K562 (cell line): ENCODE measurements around the gene PRMT5. TPM values are rescaled to one million over a fixed set of nuclear protein-coding genes. Genes with fewer than 3 reads are reported as not detected.

Source experiments
- ATAC-seq: fragments of 200-7000 bp; cut with Tn5 transposase; 3 replicates; pipeline ENCODE4 v1.9.1; 2020; ENCODE audit warnings: moderate library complexity
- BruUV-seq: library from RNA; stranded (reverse); fragments of 400-500 nt; replicated peaks from 2 replicates; lab custom pipeline; 2021; lab: Mats Ljungman, UMichigan
- CTCF ChIA-PET: fragments of 300-600 bp; formaldehyde crosslinking; extraction: SDS; loops from one replicate; lab custom pipeline; 2021; ENCODE audit warnings: low intra/inter-chr PET ratio; lab: Yijun Ruan, JAX
- POLR2A ChIA-PET: fragments of 300-600, 350-650 bp; sonication (Branson Sonifier 250); formaldehyde crosslinking; extraction: SDS; loops from one replicate; lab custom pipeline; 2021; ENCODE audit warnings: antibody characterized with exemption, inconsistent platforms; lab: Yijun Ruan, JAX
- DNase-seq, 4 experiments: peaks; one replicate each; pipeline versions ENCODE4 v3.0.0 to v3.0.0-alpha.2; 2011 to 2018; ENCODE audit warnings: low spot score in 3 of 4, mixed read lengths in 3 of 4; ENCODE audit errors: extremely low read depth in 1 of 4
- FAIRE-seq: peaks from 2 replicates; lab custom pipeline; 2011; peaks lifted over from hg19 to GRCh38; lab: Jason Lieb, UNC
- H2AFZ ChIP-seq: 2 replicates; pipeline ENCODE4 v1.6.0; 2011; ENCODE audit warnings: low read depth, low read length, control low read depth, inconsistent platforms
- H3K27ac ChIP-seq: fragments of 200-600 bp; 3 replicates; pipeline ENCODE4 v1.8.0; 2011; ENCODE audit warnings: low read depth, mild to moderate bottlenecking, control low read depth, inconsistent platforms, low read length, moderate library complexity, mixed read lengths; ENCODE audit errors: extremely low read depth
- H3K27me3 ChIP-seq, 2 experiments: fragments of 300-600 bp in 1 of 2; 2 replicates in 1 of 2; 3 replicates in 1 of 2; pipeline versions ENCODE4 v1.6.0 to v1.8.0; 2011; ENCODE audit warnings: inconsistent platforms in 2 of 2, low read length in 2 of 2, mild to moderate bottlenecking in 1 of 2, mixed read lengths in 1 of 2, moderate library complexity in 1 of 2; ENCODE audit not compliant: control insufficient read depth in 2 of 2, insufficient read depth in 2 of 2
- H3K36me3 ChIP-seq: fragments of 300-600 bp; 3 replicates; pipeline ENCODE4 v1.8.0; 2011; ENCODE audit warnings: mild to moderate bottlenecking, low read length, inconsistent platforms; ENCODE audit not compliant: control insufficient read depth, insufficient read depth
- H3K4me1 ChIP-seq, 2 experiments: fragments of 200-600 bp in 1 of 2; replicated peaks in 1 of 2; 2 replicates in 1 of 2; 3 replicates in 1 of 2; pipeline versions ENCODE4 v1.5.1 to v1.8.0; 2011; ENCODE audit warnings: inconsistent platforms in 2 of 2, low read length in 2 of 2, mild to moderate bottlenecking in 1 of 2, mixed read lengths in 1 of 2, moderate library complexity in 1 of 2; ENCODE audit not compliant: control insufficient read depth in 2 of 2, insufficient read depth in 2 of 2
- H3K4me2 ChIP-seq: 2 replicates; pipeline ENCODE4 v1.6.1; 2011; ENCODE audit warnings: low read length, control low read depth, inconsistent platforms, mixed read lengths; ENCODE audit not compliant: insufficient read depth
- H3K4me3 ChIP-seq: fragments of 200-600 bp; sonication (generic), shearing (Covaris generic); 2 replicates; pipeline ENCODE4 v1.5.1; 2016; ENCODE audit warnings: control low read depth, inconsistent platforms
- H3K79me2 ChIP-seq: fragments of 200-600 bp; 3 replicates; pipeline ENCODE4 v1.8.0; 2011; ENCODE audit warnings: low read length, inconsistent platforms; ENCODE audit not compliant: control insufficient read depth, insufficient read depth
- H3K9ac ChIP-seq, 2 experiments: 2 replicates each; pipeline versions ENCODE4 v1.6.0 to v1.6.1; 2011; ENCODE audit warnings: low read depth in 2 of 2, low read length in 2 of 2, control low read depth in 1 of 2, inconsistent platforms in 1 of 2, mild to moderate bottlenecking in 1 of 2, mixed read lengths in 1 of 2; ENCODE audit not compliant: insufficient read depth in 1 of 2
- H3K9me1 ChIP-seq: one replicate; pipeline ENCODE4 v1.6.0; 2011; ENCODE audit warnings: inconsistent platforms, mild to moderate bottlenecking, low read length, moderate library complexity; ENCODE audit not compliant: control insufficient read depth, insufficient read depth
- H3K9me3 ChIP-seq: replicated peaks from 2 replicates; pipeline ENCODE4 v1.5.1; 2011; ENCODE audit warnings: low read depth, low read length, inconsistent platforms; ENCODE audit not compliant: control insufficient read depth, insufficient read depth
- H4K20me1 ChIP-seq: replicated peaks from 2 replicates; pipeline ENCODE4 v1.6.1; 2011; ENCODE audit warnings: low read length, inconsistent platforms, mixed read lengths; ENCODE audit not compliant: control insufficient read depth, insufficient read depth
- CREB1 ChIP-seq, 2 experiments: sonication (generic) in 1 of 2; formaldehyde crosslinking in 1 of 2; IDR thresholded peaks; 2 replicates each; pipeline versions ENCODE4 v1.6.1 to v1.8.0; 2012 to 2022; ENCODE audit warnings: inconsistent platforms in 1 of 2, mild to moderate bottlenecking in 1 of 2, missing genetic modification reagents in 1 of 2, moderate library complexity in 1 of 2
- CREM ChIP-seq: IDR thresholded peaks from 2 replicates; pipeline ENCODE4 v1.6.1; 2014; ENCODE audit warnings: antibody characterized with exemption, low read depth
- CTBP1 ChIP-seq: fragments of 450-650 bp; IDR thresholded peaks from 2 replicates; pipeline ENCODE4 v1.6.1; 2016; ENCODE audit warnings: borderline replicate concordance
- DEAF1 ChIP-seq: fragments of 450-650 bp; formaldehyde crosslinking; IDR thresholded peaks from 2 replicates; pipeline ENCODE4 v1.4.0; 2020; ENCODE audit warnings: mild to moderate bottlenecking, moderate library complexity
- GABPB1 ChIP-seq: sonication (generic); formaldehyde crosslinking; IDR thresholded peaks from 2 replicates; pipeline ENCODE4 v1.8.0; 2022; ENCODE audit warnings: mild to moderate bottlenecking, missing genetic modification reagents
- MTF1 ChIP-seq: fragments of 250-450 bp; sonication (Bioruptor Pico); IDR thresholded peaks from 2 replicates; pipeline ENCODE4 v1.9.0; 2021; ENCODE audit warnings: moderate library complexity, mild to moderate bottlenecking, inconsistent platforms, borderline replicate concordance
- NCOA2 ChIP-seq, 2 experiments: fragments of 450-650 bp; IDR thresholded peaks; 2 replicates each; pipeline ENCODE4 v1.6.1; 2018; ENCODE audit warnings: mild to moderate bottlenecking in 2 of 2, moderate library complexity in 1 of 2; ENCODE audit not compliant: partially characterized antibody in 2 of 2
- SMC3 ChIP-seq: conservative IDR thresholded peaks from 2 replicates; pipeline ENCODE4 v1.6.1; 2011; ENCODE audit warnings: low read depth, low read length, improper control_type of control experiment; ENCODE audit not compliant: insufficient read depth
- ZNF444 ChIP-seq: fragments of 250-450 bp; sonication (Bioruptor Pico); IDR thresholded peaks from 2 replicates; pipeline ENCODE4 v1.4.0; 2020; ENCODE audit warnings: mild to moderate bottlenecking, moderate library complexity
- ZNF79 ChIP-seq: fragments of 250-450 bp; sonication (Bioruptor Pico); IDR thresholded peaks from 2 replicates; pipeline ENCODE4 v1.4.0; 2020; ENCODE audit warnings: low read depth, mild to moderate bottlenecking, moderate library complexity
- WGBS: fragments of 100-300 bp; shearing (Covaris generic); methylation state at CpG from one replicate; pipeline ENCODE4 v1.1.6; 2016; ENCODE audit warnings: low coverage, mixed read lengths; ENCODE audit not compliant: insufficient coverage; ENCODE audit errors: missing lambda C conversion rate; 5-methylcytosine and 5-hydroxymethylcytosine counted together
- in situ Hi-C: fragments of 300-500 bp; cut with MboI; formaldehyde crosslinking; loops from 4 replicates; pipeline ENCODE4 v1.15.0; 2018; ENCODE audit warnings: inconsistent platforms, mixed read lengths
- intact Hi-C: fragments of 100-400 bp; cut with micrococcal nuclease; formaldehyde crosslinking; loops from 2 replicates; pipeline ENCODE4 v1.14.2; 2022
- polyA plus RNA-seq, 8 experiments: library from polyadenylated mRNA; depleted of rRNA in 4 of 8; stranded (reverse) in 5 of 8; unstranded in 3 of 8; fragments of >200 nt; fragmentation: Nextera tagmentation in 2 of 8; fragmentation: Illumina TruSeq in 1 of 8; extraction: Ambion mirVana in 2 of 8; extraction: Trizol in 1 of 8; gene quantifications; 2 replicates each; pipeline versions ENCODE4 v1.2.1 to v1.2.3, GENCODE V29; 2011 to 2014; ENCODE audit warnings: inconsistent platforms in 1 of 8, missing spikeins in 1 of 8
- total RNA-seq, 7 experiments: library from RNA; depleted of rRNA in 6 of 7; stranded (reverse); fragments of >200 nt in 6 of 7; fragmentation: Illumina TruSeq in 2 of 7; extraction: Trizol in 2 of 7; gene quantifications; 2 replicates each; pipeline versions ENCODE4 v1.2.1 to v1.2.3, GENCODE V29; 2011 to 2021; ENCODE audit warnings: low replicate concordance in 1 of 7
- TF ChIP-seq, protein P1 (sequence below), 3 experiments: IDR thresholded peaks in 2 of 3; conservative IDR thresholded peaks in 1 of 3; 2 replicates each; pipeline ENCODE4 v1.5.1; 2011 to 2012; ENCODE audit warnings: low read length in 3 of 3, mild to moderate bottlenecking in 3 of 3, control low read depth in 2 of 3, improper control_type of control experiment in 1 of 3, inconsistent platforms in 1 of 3, low read depth in 1 of 3, mixed read lengths in 1 of 3, moderate library complexity in 1 of 3; ENCODE audit not compliant: insufficient read depth in 2 of 3
- TF ChIP-seq, protein P2 (sequence below): IDR thresholded peaks from 2 replicates; pipeline ENCODE4 v1.6.1; 2012; ENCODE audit warnings: low read depth, low read length, improper control_type of control experiment, borderline replicate concordance
- TF ChIP-seq, protein P3 (sequence below): sonication (generic); formaldehyde crosslinking; IDR thresholded peaks from 2 replicates; pipeline ENCODE4 v1.8.0; 2022; ENCODE audit warnings: mild to moderate bottlenecking, missing genetic modification reagents

PRMT5 gene
- total and polyA plus RNA-seq, 9 of the 15 experiments (the other 6 are each of a cell fraction or from before 2014, with no cell fraction given): 114 to 552 (median 222) TPM

- FAIRE-seq (peak; percentile 98), DNase-seq (peak; percentile 43 to 75 (median 54)), ATAC-seq (peak; percentile 77)
- no TSS peak for BruUV-seq
- H2AFZ ChIP-seq: no peak overlapping the region
- no peak overlapping the region for H3K4me3 ChIP-seq
- in situ Hi-C loops (no loop called here), intact Hi-C loops (loop anchor here (1.0 to 5.0 kb wide), 3 partner anchors 10 to 134 kb away; no protein-coding TSS in a partner anchor)
- H3K9me3 ChIP-seq: no peaks in the 10 kb centered on the region
- 14% methylated on average over 6 of the region's 6 CpGs for whole genome bisulfite sequencing
- no peaks in the 10 kb centered on the region for H4K20me1 ChIP-seq
- H3K4me1 ChIP-seq: peaks cover 19 to 21% of the 10 kb centered on the region in 2 experiments
- POLR2A ChIA-PET: interaction anchor here (0.7 to 2.7 kb wide), 7 partner anchors 11 to 122 kb away, joined by 3 to 18 read pairs (median 6); partner anchors contain the start of genes ACIN1 and C14orf119
- H3K36me3 ChIP-seq: no peaks in the 10 kb centered on the region
- H3K27ac ChIP-seq: no peak overlapping the region
- CTCF ChIA-PET: interaction anchor here (0.6 to 2.6 kb wide), 8 partner anchors 9 to 416 kb away, joined by 3 to 27 read pairs (median 6); partner anchors contain the start of genes AJUBA and CDH24
- H3K27me3 ChIP-seq: no peaks in the 10 kb centered on the region
- no peaks in the 10 kb centered on the region for H3K9me1 ChIP-seq
- no peaks in the 10 kb centered on the region for H3K79me2 ChIP-seq
- no peak overlapping the region for H3K4me2 ChIP-seq
- H3K9ac ChIP-seq: no peak overlapping the region; a peak in 1 of 4 replicates
- peak; percentile 62 for TF ChIP-seq DEAF1 (CRISPR knock-in tag)
- TF ChIP-seq SMC3: peak; percentile 79
- peak; percentile 22; the same call in 1 of the 2 replicates for TF ChIP-seq CREM
- TF ChIP-seq, protein P1, sequence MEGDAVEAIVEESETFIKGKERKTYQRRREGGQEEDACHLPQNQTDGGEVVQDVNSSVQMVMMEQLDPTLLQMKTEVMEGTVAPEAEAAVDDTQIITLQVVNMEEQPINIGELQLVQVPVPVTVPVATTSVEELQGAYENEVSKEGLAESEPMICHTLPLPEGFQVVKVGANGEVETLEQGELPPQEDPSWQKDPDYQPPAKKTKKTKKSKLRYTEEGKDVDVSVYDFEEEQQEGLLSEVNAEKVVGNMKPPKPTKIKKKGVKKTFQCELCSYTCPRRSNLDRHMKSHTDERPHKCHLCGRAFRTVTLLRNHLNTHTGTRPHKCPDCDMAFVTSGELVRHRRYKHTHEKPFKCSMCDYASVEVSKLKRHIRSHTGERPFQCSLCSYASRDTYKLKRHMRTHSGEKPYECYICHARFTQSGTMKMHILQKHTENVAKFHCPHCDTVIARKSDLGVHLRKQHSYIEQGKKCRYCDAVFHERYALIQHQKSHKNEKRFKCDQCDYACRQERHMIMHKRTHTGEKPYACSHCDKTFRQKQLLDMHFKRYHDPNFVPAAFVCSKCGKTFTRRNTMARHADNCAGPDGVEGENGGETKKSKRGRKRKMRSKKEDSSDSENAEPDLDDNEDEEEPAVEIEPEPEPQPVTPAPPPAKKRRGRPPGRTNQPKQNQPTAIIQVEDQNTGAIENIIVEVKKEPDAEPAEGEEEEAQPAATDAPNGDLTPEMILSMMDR (IDR thresholded peaks at IDR 0.05 in 2 of 3, conservative IDR thresholded peaks at IDR 0.05 in 1 of 3; ENCODE audit: insufficient read depth in 2 of 3, low read depth in 1 of 3, low read length in 3 of 3): peak; percentile 81 to 83 (median 81)
- TF ChIP-seq ZNF444 (CRISPR knock-in tag): no peak
- TF ChIP-seq, protein P2, sequence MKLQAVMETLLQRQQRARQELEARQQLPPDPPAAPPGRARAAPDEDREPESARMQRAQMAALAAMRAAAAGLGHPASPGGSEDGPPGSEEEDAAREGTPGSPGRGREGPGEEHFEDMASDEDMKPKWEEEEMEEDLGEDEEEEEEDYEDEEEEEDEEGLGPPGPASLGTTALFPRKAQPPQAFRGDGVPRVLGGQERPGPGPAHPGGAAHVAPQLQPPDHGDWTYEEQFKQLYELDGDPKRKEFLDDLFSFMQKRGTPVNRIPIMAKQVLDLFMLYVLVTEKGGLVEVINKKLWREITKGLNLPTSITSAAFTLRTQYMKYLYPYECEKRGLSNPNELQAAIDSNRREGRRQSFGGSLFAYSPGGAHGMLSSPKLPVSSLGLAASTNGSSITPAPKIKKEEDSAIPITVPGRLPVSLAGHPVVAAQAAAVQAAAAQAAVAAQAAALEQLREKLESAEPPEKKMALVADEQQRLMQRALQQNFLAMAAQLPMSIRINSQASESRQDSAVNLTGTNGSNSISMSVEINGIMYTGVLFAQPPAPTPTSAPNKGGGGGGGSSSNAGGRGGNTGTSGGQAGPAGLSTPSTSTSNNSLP: no peak
- TF ChIP-seq GABPB1 (CRISPR knock-in tag): no peak
- peak in 1 of 2 experiments; percentile 24 for TF ChIP-seq NCOA2 (IDR thresholded peaks at IDR 0.05; ENCODE audit: partially characterized antibody in 2 of 2)
- no peak for TF ChIP-seq ZNF79 (CRISPR knock-in tag)
- no peak for TF ChIP-seq MTF1 (CRISPR knock-in tag)
- no peak for TF ChIP-seq CREB1 (IDR thresholded peaks at IDR 0.05)
- no peak for TF ChIP-seq CREB1 (CRISPR knock-in tag; IDR thresholded peaks at IDR 0.05)
- TF ChIP-seq CTBP1: 0 out of 2 replicates have a peak, but pooled peaks have one; percentile 17
- TF ChIP-seq, protein P3, sequence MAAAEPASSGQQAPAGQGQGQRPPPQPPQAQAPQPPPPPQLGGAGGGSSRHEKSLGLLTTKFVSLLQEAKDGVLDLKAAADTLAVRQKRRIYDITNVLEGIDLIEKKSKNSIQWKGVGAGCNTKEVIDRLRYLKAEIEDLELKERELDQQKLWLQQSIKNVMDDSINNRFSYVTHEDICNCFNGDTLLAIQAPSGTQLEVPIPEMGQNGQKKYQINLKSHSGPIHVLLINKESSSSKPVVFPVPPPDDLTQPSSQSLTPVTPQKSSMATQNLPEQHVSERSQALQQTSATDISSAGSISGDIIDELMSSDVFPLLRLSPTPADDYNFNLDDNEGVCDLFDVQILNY (CRISPR knock-in tag): no peak
Measured at GRCh38 chr14:22973217-22974032, 44.2 kb upstream of the PRMT5 start.
